Spleen (tissue), 11 donors: ENCODE results near the gene LOXL3. TPM values are rescaled to one million over a fixed set of nuclear protein-coding genes. Genes with fewer than 3 reads are reported as not detected.

ENCODE experiments used
- DNase-seq: peaks from one replicate; pipeline ENCODE4 v3.0.0-alpha.2; 2020
- H3K27ac ChIP-seq, 8 donors: fragments of 200-600 bp; sonication (generic) in 7 of 8; 1 replicate in 4 of 8; 2 replicates in 4 of 8; pipeline versions ENCODE4 v1.5.0 to v1.8.0; 2016 to 2021; ENCODE audit warnings: inconsistent platforms in 4 of 8, mild to moderate bottlenecking in 4 of 8, moderate library complexity in 1 of 8
- H3K27me3 ChIP-seq, 7 donors: fragments of 200-600 bp; sonication (generic) in 6 of 7; replicated peaks in 1 of 7; 1 replicate in 4 of 7; 2 replicates in 3 of 7; pipeline versions ENCODE4 v1.5.0 to v1.8.0; 2016 to 2021; ENCODE audit warnings: inconsistent platforms in 3 of 7, mild to moderate bottlenecking in 1 of 7
- H3K36me3 ChIP-seq, 6 donors: fragments of 200-600 bp; sonication (generic) in 5 of 6; 1 replicate in 4 of 6; 2 replicates in 2 of 6; pipeline versions ENCODE4 v1.5.0 to v1.8.0; 2016 to 2021; ENCODE audit warnings: inconsistent platforms in 2 of 6
- H3K4me1 ChIP-seq, 6 donors: fragments of 200-600 bp; sonication (generic) in 5 of 6; 1 replicate in 3 of 6; 2 replicates in 3 of 6; pipeline versions ENCODE4 v1.5.0 to v1.8.0; 2016 to 2021; ENCODE audit warnings: inconsistent platforms in 3 of 6
- H3K4me3 ChIP-seq, 8 donors: fragments of 200-600 bp; sonication (generic) in 7 of 8; 1 replicate in 4 of 8; 2 replicates in 4 of 8; pipeline versions ENCODE4 v1.5.0 to v1.8.0; 2016 to 2021; ENCODE audit warnings: inconsistent platforms in 4 of 8, mild to moderate bottlenecking in 4 of 8, moderate library complexity in 2 of 8
- H3K9me3 ChIP-seq, 8 donors: fragments of 200-600 bp; sonication (generic) in 7 of 8; 1 replicate in 4 of 8; 2 replicates in 4 of 8; pipeline versions ENCODE4 v1.5.0 to v1.8.0; 2016 to 2021; ENCODE audit warnings: inconsistent platforms in 4 of 8
- POLR2A ChIP-seq, 3 donors: fragments of 450-650 bp; IDR thresholded peaks; one replicate each; pipeline ENCODE4 v1.5.1; 2017; ENCODE audit warnings: antibody characterized with exemption in 3 of 3, mild to moderate bottlenecking in 1 of 3
- POLR2AphosphoS5 ChIP-seq, 3 donors: sonication (generic); formaldehyde crosslinking; IDR thresholded peaks; one replicate each; pipeline ENCODE4 v1.5.1; 2017; ENCODE audit warnings: antibody characterized with exemption in 3 of 3
- WGBS, 5 donors: extraction: QIAGEN DNeasy Blood & Tissue Kit in 3 of 5; methylation state at CpG; one replicate each; pipeline versions ENCODE4 v1.1.5 to v1.1.7; 2013 to 2018; 5-methylcytosine and 5-hydroxymethylcytosine counted together
- intact Hi-C: fragments of 100-400 bp; cut with DNase I; formaldehyde crosslinking; loops from one replicate; pipeline ENCODE4 v1.15.0; 2023; ENCODE audit warnings: low total_unique reads
- polyA plus RNA-seq, 3 donors: library from polyadenylated mRNA; stranded (reverse); fragments of 200-250 nt; gene quantifications; one replicate each; pipeline ENCODE4 v1.2.1, GENCODE V29; 2013
- total RNA-seq, 7 donors: library from RNA; depleted of rRNA in 3 of 7; stranded (reverse); fragments of >200 nt in 3 of 7; fragmentation: NEBNext Ultra II Directional in 4 of 7; extraction: Animal tissue kit (Norgen Biotek cat#: 25700) in 4 of 7; gene quantifications; one replicate each; pipeline versions ENCODE4 v1.1.0 to v1.2.1, GENCODE V29; 2016 to 2021
- TF ChIP-seq, protein P1 (sequence below), 11 experiments: fragments of 200-600 bp in 7 of 11; fragments of 450-650 bp in 4 of 11; sonication (generic) in 4 of 11; IDR thresholded peaks in 8 of 11; conservative IDR thresholded peaks in 3 of 11; 1 replicate in 7 of 11; 2 replicates in 4 of 11; pipeline versions ENCODE4 v1.4.0 to v1.8.0; 2016 to 2021; ENCODE audit warnings: antibody characterized with exemption in 11 of 11, inconsistent platforms in 4 of 11, mild to moderate bottlenecking in 1 of 11
- donor health status: healthy with polysubstance abuse.
- donor health status: DM: no; HTN: no; CAD: no; lungs with moderate emphysema.
- donor health status: DM: no; HTN: no; CAD: no.
- donor health status: Bipolar disorder and iron deficiency.
- donor health status: healthy.
- donor health status: DM: no; HTN: no; CAD: no.
- donor health status: DM: yes; HTN: yes; CAD: no.

The LOXL3 gene
- total and polyA plus RNA-seq, 10 donors = 1.8 to 27.4 (median 15.9) TPM

DNA sequence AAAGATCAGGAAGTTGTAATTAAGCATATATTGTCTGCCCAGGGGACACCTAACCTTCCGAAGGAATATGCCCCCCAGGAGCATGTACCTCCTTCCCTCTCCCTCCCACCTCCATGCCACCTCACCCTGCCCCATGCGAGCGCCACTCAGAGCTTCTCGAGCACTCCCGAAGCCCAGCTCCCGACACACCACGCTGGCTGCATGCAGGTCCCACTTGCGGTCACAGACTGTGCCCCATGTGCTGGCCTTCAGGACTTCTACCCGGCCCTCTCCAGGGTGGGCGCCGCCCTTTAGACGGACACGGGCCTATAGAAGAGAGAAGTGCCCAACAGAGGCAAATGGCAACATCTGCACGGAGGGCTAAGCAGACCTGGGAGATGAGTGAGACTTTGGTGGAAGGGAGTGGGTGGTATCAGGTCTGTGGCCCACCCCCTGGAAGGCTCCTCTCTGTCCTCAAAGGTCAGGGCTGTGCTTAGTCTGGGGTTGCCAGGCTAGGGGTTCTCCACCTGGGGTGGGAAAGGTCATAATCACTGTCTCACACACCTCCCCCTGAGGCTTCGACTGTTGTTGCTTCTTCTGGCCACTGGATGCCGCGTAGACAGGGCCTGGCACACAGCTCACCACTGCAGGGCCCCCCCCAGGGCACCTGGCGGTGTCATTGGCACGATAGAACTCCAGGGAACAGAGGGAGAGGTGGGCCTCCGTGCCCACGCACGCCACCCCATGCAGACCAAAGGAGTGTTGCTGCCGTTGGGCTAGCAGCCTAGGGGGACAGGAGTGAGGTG is 17.4 kb downstream of the LOXL3 start:
- WGBS, 5 donors = 87 to 91% (median 90%) methylated on average over 21 to 23 of the region's 23 CpGs
- no peak overlapping the region for H3K27ac ChIP-seq
- peak; percentile 71 for DNase-seq
- H3K36me3 ChIP-seq = peaks cover 0 to 32% (median 12%) of the 10 kb centered on the region in 6 donors
- H3K9me3 ChIP-seq = no peaks in the 10 kb centered on the region
- peaks cover 4 to 41% (median 12%) of the 10 kb centered on the region in 6 donors for H3K4me1 ChIP-seq
- TF ChIP-seq POLR2AphosphoS5 (IDR thresholded peaks at IDR 0.05) = peak in 2 of 3 donors; percentile 7 to 49
- TF ChIP-seq, protein P1, sequence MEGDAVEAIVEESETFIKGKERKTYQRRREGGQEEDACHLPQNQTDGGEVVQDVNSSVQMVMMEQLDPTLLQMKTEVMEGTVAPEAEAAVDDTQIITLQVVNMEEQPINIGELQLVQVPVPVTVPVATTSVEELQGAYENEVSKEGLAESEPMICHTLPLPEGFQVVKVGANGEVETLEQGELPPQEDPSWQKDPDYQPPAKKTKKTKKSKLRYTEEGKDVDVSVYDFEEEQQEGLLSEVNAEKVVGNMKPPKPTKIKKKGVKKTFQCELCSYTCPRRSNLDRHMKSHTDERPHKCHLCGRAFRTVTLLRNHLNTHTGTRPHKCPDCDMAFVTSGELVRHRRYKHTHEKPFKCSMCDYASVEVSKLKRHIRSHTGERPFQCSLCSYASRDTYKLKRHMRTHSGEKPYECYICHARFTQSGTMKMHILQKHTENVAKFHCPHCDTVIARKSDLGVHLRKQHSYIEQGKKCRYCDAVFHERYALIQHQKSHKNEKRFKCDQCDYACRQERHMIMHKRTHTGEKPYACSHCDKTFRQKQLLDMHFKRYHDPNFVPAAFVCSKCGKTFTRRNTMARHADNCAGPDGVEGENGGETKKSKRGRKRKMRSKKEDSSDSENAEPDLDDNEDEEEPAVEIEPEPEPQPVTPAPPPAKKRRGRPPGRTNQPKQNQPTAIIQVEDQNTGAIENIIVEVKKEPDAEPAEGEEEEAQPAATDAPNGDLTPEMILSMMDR (IDR thresholded peaks at IDR 0.05 in 8 of 11, conservative IDR thresholded peaks at IDR 0.05 in 3 of 11) = no peak
- intact Hi-C loops = no loop called here
- no peaks in the 10 kb centered on the region for H3K27me3 ChIP-seq
- no peak overlapping the region for H3K4me3 ChIP-seq

DNA sequence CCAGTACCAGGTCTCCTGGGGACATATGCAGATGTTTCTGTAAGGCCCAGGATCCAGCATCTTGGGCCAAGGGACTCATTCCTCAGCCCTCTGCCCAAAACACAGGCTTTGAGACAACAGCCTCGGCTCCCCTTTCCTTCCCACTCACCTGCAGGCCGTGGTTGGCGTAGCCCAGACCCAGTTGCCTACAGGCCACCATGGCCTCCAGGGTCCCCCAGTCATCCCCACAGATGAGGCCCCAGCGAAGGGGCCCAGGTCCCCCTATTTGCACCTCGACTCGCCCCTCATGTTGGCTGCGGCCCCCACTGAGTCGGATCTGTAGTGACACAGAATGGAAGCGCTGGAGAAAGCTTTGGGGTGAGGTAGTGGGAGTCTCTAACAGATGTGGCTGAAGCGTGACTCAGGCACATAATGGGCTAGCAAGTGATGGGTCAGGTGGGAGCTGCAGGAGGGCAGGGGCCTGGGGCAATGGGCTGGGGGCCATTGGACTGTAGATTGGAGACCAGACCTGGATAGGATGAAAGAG is 18.2 kb downstream of the LOXL3 start:
- TF ChIP-seq, protein P1 (IDR thresholded peaks at IDR 0.05 in 8 of 11, conservative IDR thresholded peaks at IDR 0.05 in 3 of 11) = no peak
- peak in 1 of 3 donors; percentile 39 for TF ChIP-seq POLR2AphosphoS5 (IDR thresholded peaks at IDR 0.05)
- no peak for TF ChIP-seq POLR2A (IDR thresholded peaks at IDR 0.05)
- peaks cover 0 to 33% (median 12%) of the 10 kb centered on the region in 6 donors for H3K36me3 ChIP-seq
- H3K27me3 ChIP-seq = no peaks in the 10 kb centered on the region
- H3K9me3 ChIP-seq = no peaks in the 10 kb centered on the region
- H3K4me1 ChIP-seq = peaks cover 11 to 46% (median 21%) of the 10 kb centered on the region in 6 donors
- peak; percentile 41 for DNase-seq
- intact Hi-C loops = no loop called here
- H3K27ac ChIP-seq = no peak overlapping the region
- no peak overlapping the region for H3K4me3 ChIP-seq
- 86 to 93% (median 93%) methylated on average over 10 of the region's 10 CpGs for whole genome bisulfite sequencing, 5 donors

DNA sequence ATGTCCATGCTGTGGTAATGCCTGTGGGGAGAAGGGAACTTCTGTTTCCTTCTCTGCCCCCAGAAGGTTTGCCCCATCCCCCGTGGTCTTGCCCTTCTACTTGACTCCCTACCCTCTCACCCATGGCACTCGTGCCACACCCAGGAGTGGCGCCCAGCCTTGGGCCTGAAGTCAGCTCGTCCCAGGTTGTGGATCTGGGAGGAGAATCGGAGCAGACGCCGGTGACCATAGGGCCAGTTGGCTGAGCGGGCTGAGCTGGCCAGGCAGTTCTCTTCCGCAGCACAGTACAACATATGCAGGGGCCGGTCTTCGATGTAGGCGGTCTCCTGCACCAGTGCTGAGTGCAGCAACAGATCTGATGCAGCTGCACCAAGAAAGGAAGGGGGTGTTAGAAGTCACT is 19.3 kb downstream of the LOXL3 start:
- TF ChIP-seq POLR2A (IDR thresholded peaks at IDR 0.05) (no peak), POLR2AphosphoS5 (IDR thresholded peaks at IDR 0.05) (peak in 2 of 3 donors; percentile 29 to 47)
- peak; percentile 72 for DNase-seq
- peaks cover 11 to 38% (median 23%) of the 10 kb centered on the region in 6 donors for H3K4me1 ChIP-seq
- intact Hi-C loops = no loop called here
- WGBS, 5 donors = 81 to 86% (median 85%) methylated on average over 12 of the region's 12 CpGs
- H3K27ac ChIP-seq = no peak overlapping the region
- H3K36me3 ChIP-seq = peaks cover 0 to 33% (median 12%) of the 10 kb centered on the region in 6 donors
- no peaks in the 10 kb centered on the region for H3K27me3 ChIP-seq
- H3K9me3 ChIP-seq = no peaks in the 10 kb centered on the region
- H3K4me3 ChIP-seq = no peak overlapping the region

DNA sequence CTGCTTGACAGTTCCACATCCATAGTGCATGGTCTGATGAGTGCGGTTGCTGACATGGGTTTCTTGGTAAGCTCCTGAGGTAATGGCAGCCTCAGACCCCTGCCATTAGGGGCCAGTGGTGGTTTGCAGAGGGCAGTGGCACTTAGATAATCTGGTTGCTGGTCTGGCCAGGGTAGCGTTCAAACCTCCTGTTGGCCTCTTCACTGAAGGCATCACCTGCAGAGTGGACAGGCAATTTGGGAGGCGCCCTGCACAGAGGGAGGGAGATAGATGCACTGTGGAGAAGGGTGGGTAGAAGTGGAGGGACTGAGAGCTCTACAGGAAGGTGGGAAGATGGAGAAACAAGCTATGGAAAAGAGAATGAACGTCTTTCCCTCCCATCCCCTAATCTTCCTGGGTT is 20.3 kb downstream of the LOXL3 start:
- Histone ChIP-seq H3K9me3 (no peaks in the 10 kb centered on the region), H3K27me3 (no peaks in the 10 kb centered on the region), H3K4me3 (no peak overlapping the region), H3K4me1 (peaks cover 16 to 36% (median 28%) of the 10 kb centered on the region in 6 donors), H3K27ac (no peak overlapping the region), H3K36me3 (peaks cover 0 to 33% (median 12%) of the 10 kb centered on the region in 6 donors)
- 86 to 93% (median 87%) methylated on average over 4 of the region's 4 CpGs for WGBS, 5 donors
- TF ChIP-seq POLR2AphosphoS5 (IDR thresholded peaks at IDR 0.05) (no peak), POLR2A (IDR thresholded peaks at IDR 0.05) (no peak)
- TF ChIP-seq, protein P1 (IDR thresholded peaks at IDR 0.05 in 8 of 11, conservative IDR thresholded peaks at IDR 0.05 in 3 of 11) = no peak
- intact Hi-C loops = no loop called here
- peak; percentile 49 for DNase-seq
